GM21723 (cell line): Measurements from ENCODE around the gene CD74.

Experiments
- ATAC-seq: cut with Tn5 transposase; IDR thresholded peaks from one replicate; pipeline ENCODE4 v1.9.1; 2021; ENCODE audit warnings: mild to moderate bottlenecking, moderate library complexity; ENCODE audit not compliant: unreplicated experiment

CD74 gene

GRCh38 chr5:150410524-150411244 is 2.0 kb downstream of the CD74 start:
- ATAC-seq, result peak; percentile 19

- peak; percentile 42 for ATAC-seq
Measured at GRCh38 chr5:150409638-150410523, 2.8 kb downstream of the CD74 start.

- ATAC-seq, result no peak
Measured at GRCh38 chr5:150408231-150408943, 4.3 kb downstream of the CD74 start.

- ATAC-seq, result no peak
Measured at GRCh38 chr5:150407096-150407720, 5.5 kb downstream of the CD74 start.

- no peak for ATAC-seq
Measured at GRCh38 chr5:150406723-150407095, 6.0 kb downstream of the CD74 start.

GRCh38 chr5:150406103-150406722 is 6.5 kb downstream of the CD74 start:
- no peak for ATAC-seq

GRCh38 chr5:150404941-150405816 is 7.5 kb downstream of the CD74 start:
- ATAC-seq, result no peak

GRCh38 chr5:150404535-150404934 is 8.2 kb downstream of the CD74 start:
- no peak for ATAC-seq

- ATAC-seq, result no peak
Measured at GRCh38 chr5:150404121-150404520, 8.6 kb downstream of the CD74 start.

GRCh38 chr5:150402901-150403342 is 9.8 kb downstream of the CD74 start:
- ATAC-seq, result no peak

- ATAC-seq, result no peak
Measured at GRCh38 chr5:150402229-150402773, 10.4 kb downstream of the CD74 start.

- ATAC-seq, result no peak
Measured at GRCh38 chr5:150401376-150402228, 11.1 kb downstream of the CD74 start.

- ATAC-seq, result no peak
Measured at GRCh38 chr5:150401076-150401375, 11.7 kb downstream of the CD74 start.

GRCh38 chr5:150400316-150401075 is 12.2 kb downstream of the CD74 start:
- no peak for ATAC-seq

GRCh38 chr5:150399524-150400211 is 13.0 kb downstream of the CD74 start:
- no peak for ATAC-seq

GRCh38 chr5:150398722-150399523 is 13.8 kb downstream of the CD74 start:
- ATAC-seq, result peak; percentile 80
